GM23248 (cell line): ENCODE data around the gene KAT5.

Experiments used
- EZH2 ChIP-seq: fragments of 200-600 bp; sonication (generic); IDR thresholded peaks from 2 replicates; pipeline ENCODE4 v1.6.1; 2018; ENCODE audit warnings: antibody characterized with exemption, mild to moderate bottlenecking; ENCODE audit not compliant: insufficient read depth, poor library complexity, severe bottlenecking
- EZH2phosphoT487 ChIP-seq: fragments of 200-600 bp; sonication (generic); IDR thresholded peaks from 2 replicates; pipeline ENCODE4 v1.6.1; 2018; ENCODE audit warnings: antibody characterized with exemption, moderate library complexity, mild to moderate bottlenecking, low read depth; ENCODE audit not compliant: insufficient read depth

GRCh38 chr11:65744026-65744698 lies 32.1 kb downstream of the KAT5 start:
- TF ChIP-seq EZH2 (no peak), EZH2phosphoT487 (no peak)
